PC-9 (cell line): Measurements from ENCODE around the gene PARP8. TPM values are rescaled to one million over a fixed set of nuclear protein-coding genes. Genes with fewer than 3 reads are reported as not detected.

ENCODE experiments used
- BruUV-seq: library from RNA; stranded (reverse); fragments of 400-500 nt; replicated peaks from 2 replicates; lab custom pipeline; 2021; lab: Mats Ljungman, UMichigan
- CTCF ChIA-PET: fragments of 300-600 bp; sonication (Branson Sonifier 250); formaldehyde crosslinking; loops from one replicate; lab custom pipeline; 2022; ENCODE audit warnings: antibody characterized with exemption; lab: Charles Lee
- POLR2A ChIA-PET: fragments of 300-600 bp; sonication (Branson Sonifier 250); formaldehyde crosslinking; loops from one replicate; lab custom pipeline; 2022; ENCODE audit warnings: antibody characterized with exemption; ENCODE audit not compliant: unreplicated experiment; lab: Charles Lee
- DNase-seq, 2 experiments: peaks; one replicate each; pipeline versions ENCODE4 v3.0.0 to v3.0.0-alpha.2; 2015 to 2022; ENCODE audit warnings: mixed read lengths in 1 of 2
- H2AFZ ChIP-seq: fragments of 200-600 bp; sonication (generic); 2 replicates; pipeline ENCODE4 v1.8.1; 2017; ENCODE audit warnings: antibody characterized with exemption
- H3F3A ChIP-seq: fragments of 200-600 bp; sonication (generic); 2 replicates; pipeline ENCODE4 v1.8.1; 2017; ENCODE audit warnings: antibody characterized with exemption, mild to moderate bottlenecking, low read depth; ENCODE audit not compliant: insufficient read depth
- H3K27ac ChIP-seq: fragments of 200-600 bp; sonication (generic); 2 replicates; pipeline ENCODE4 v1.6.1; 2016; ENCODE audit warnings: mixed run types
- H3K27me3 ChIP-seq: fragments of 200-600 bp; sonication (generic); 2 replicates; pipeline ENCODE4 v1.6.1; 2016; ENCODE audit warnings: low read depth, mixed run types; ENCODE audit not compliant: insufficient read depth
- H3K36me3 ChIP-seq: fragments of 200-600 bp; sonication (generic); 2 replicates; pipeline ENCODE4 v1.6.1; 2016; ENCODE audit warnings: low read depth, mixed run types
- H3K4me1 ChIP-seq: fragments of 200-600 bp; sonication (generic); replicated peaks from 2 replicates; pipeline ENCODE4 v1.6.1; 2016; ENCODE audit warnings: mixed run types; ENCODE audit not compliant: insufficient read depth
- H3K4me2 ChIP-seq: fragments of 200-600 bp; sonication (generic); 2 replicates; pipeline ENCODE4 v1.6.1; 2017; ENCODE audit warnings: mixed run types
- H3K4me3 ChIP-seq: fragments of 200-600 bp; sonication (generic); 2 replicates; pipeline ENCODE4 v1.6.1; 2016; ENCODE audit warnings: mixed run types
- H3K79me2 ChIP-seq: fragments of 200-600 bp; sonication (generic); 2 replicates; pipeline ENCODE4 v1.6.1; 2017; ENCODE audit warnings: low read depth, mixed run types
- H3K9me2 ChIP-seq: fragments of 200-600 bp; sonication (generic); 2 replicates; pipeline ENCODE4 v1.8.1; 2017; ENCODE audit warnings: mild to moderate bottlenecking; ENCODE audit not compliant: insufficient read depth
- H3K9me3 ChIP-seq: fragments of 200-600 bp; sonication (generic); 2 replicates; pipeline ENCODE4 v1.8.1; 2016; ENCODE audit warnings: low read depth; ENCODE audit not compliant: insufficient read depth
- H4K20me1 ChIP-seq: fragments of 200-600 bp; sonication (generic); 2 replicates; pipeline ENCODE4 v1.8.1; 2017; ENCODE audit not compliant: insufficient read depth
- EZH2 ChIP-seq: fragments of 200-600 bp; sonication (generic); IDR thresholded peaks from 2 replicates; pipeline ENCODE4 v1.8.0; 2017; ENCODE audit warnings: antibody characterized with exemption, low read depth
- intact Hi-C: fragments of 100-400 bp; cut with micrococcal nuclease; formaldehyde crosslinking; loops from one replicate; pipeline ENCODE4 v1.10.0; 2022; ENCODE audit not compliant: unreplicated experiment
- total RNA-seq: library from RNA; stranded (reverse); gene quantifications from 2 replicates; pipeline ENCODE4 v1.2.3, GENCODE V29; 2021
- TF ChIP-seq, protein P1 (sequence below): fragments of 200-600 bp; sonication (generic); conservative IDR thresholded peaks from 2 replicates; pipeline ENCODE4 v1.6.1; 2017; ENCODE audit warnings: mixed run types, antibody characterized with exemption, mild to moderate bottlenecking, moderate library complexity

The PARP8 gene
- total RNA-seq, 1 experiment from 2014 or later, result 17.6 TPM

DNA sequence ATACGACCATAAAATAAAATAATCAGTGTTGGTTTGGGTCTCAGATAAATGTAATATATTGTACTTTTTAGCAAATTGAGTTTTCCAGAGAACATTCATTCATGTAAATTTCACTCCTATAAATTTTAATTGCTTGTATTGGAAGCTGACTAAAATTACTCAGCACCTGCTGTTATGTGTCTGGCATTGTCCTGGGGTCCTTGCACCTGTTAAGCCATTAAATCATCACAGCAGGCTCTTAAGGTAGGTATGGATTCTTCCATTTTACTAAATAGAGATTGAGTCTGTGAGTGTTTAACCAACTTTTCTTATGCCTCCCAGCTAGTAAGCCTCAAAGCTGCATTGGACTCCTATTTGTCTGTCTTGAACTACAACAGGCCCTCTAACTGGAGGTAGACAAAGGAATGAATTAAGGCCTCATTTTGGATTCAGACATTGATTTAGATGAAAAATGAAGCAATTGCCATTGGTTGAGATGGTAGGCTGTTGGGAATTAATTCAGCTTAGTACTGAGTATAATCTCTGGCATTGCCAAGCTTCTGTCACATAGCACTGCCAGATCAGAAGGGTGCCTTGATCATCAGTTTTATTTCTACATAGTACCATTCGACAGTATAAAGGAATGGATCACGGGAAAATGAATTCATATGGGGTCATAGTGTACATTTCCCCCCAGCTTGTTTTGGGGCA, 78.9 kb downstream of the PARP8 start:
- ChIA-PET POLR2A (no interaction called here), CTCF (no interaction called here)
- Histone ChIP-seq H3K9me2 (peaks cover 5% of the 10 kb centered on the region; the same call in 1 of the 2 replicates), H3K27ac (no peak overlapping the region), H3K27me3 (no peaks in the 10 kb centered on the region), H3K4me1 (no peaks in the 10 kb centered on the region), H3K4me2 (no peak overlapping the region), H3K9me3 (no peaks in the 10 kb centered on the region), H2AFZ (no peak overlapping the region), H3F3A (no peaks in the 10 kb centered on the region), H3K79me2 (no peaks in the 10 kb centered on the region), H3K36me3 (no peaks in the 10 kb centered on the region), H3K4me3 (no peak overlapping the region), H4K20me1 (no peaks in the 10 kb centered on the region)
- intact Hi-C loops, result no loop called here
- no TSS peak for BruUV-seq
- no peak for DNase-seq
- TF ChIP-seq, protein P1, sequence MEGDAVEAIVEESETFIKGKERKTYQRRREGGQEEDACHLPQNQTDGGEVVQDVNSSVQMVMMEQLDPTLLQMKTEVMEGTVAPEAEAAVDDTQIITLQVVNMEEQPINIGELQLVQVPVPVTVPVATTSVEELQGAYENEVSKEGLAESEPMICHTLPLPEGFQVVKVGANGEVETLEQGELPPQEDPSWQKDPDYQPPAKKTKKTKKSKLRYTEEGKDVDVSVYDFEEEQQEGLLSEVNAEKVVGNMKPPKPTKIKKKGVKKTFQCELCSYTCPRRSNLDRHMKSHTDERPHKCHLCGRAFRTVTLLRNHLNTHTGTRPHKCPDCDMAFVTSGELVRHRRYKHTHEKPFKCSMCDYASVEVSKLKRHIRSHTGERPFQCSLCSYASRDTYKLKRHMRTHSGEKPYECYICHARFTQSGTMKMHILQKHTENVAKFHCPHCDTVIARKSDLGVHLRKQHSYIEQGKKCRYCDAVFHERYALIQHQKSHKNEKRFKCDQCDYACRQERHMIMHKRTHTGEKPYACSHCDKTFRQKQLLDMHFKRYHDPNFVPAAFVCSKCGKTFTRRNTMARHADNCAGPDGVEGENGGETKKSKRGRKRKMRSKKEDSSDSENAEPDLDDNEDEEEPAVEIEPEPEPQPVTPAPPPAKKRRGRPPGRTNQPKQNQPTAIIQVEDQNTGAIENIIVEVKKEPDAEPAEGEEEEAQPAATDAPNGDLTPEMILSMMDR, result no peak
- TF ChIP-seq EZH2, result no peak

DNA sequence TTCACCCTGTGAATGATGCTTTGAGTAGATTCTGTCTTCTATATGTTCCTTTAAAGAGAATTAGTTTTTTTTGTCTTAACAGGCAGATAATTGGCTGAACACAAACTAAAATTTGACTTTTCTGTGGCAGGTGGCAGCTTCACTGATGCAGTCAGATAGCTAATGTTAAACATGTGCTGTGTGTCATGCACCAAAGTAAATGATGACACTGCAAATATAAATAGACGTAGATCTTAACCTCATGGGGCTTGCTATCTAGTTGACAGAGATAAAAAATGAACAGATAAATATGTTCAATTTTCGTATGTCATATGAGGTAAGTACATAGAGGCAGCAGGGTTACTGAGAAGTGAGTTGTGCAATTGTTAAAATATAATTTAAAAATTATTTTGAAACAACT, 82.7 kb downstream of the PARP8 start:
- no peak overlapping the region for H3K4me2 ChIP-seq
- H3K36me3 ChIP-seq, result no peaks in the 10 kb centered on the region
- H3K27ac ChIP-seq, result no peak overlapping the region
- H3K4me1 ChIP-seq, result no peaks in the 10 kb centered on the region
- intact Hi-C loops, result no loop called here
- no peak for DNase-seq
- no peaks in the 10 kb centered on the region for H4K20me1 ChIP-seq
- no peak overlapping the region for H3K4me3 ChIP-seq
- ChIA-PET POLR2A (no interaction called here), CTCF (no interaction called here)
- H3K79me2 ChIP-seq, result no peaks in the 10 kb centered on the region
- no peaks in the 10 kb centered on the region for H3K9me3 ChIP-seq
- BruUV-seq, result no TSS peak
- H3K9me2 ChIP-seq, result peaks cover 3% of the 10 kb centered on the region; the same call in 1 of the 2 replicates
- H3F3A ChIP-seq, result no peaks in the 10 kb centered on the region
- TF ChIP-seq EZH2, result no peak
- TF ChIP-seq, protein P1, result no peak
- no peak overlapping the region for H2AFZ ChIP-seq
- no peaks in the 10 kb centered on the region for H3K27me3 ChIP-seq

DNA sequence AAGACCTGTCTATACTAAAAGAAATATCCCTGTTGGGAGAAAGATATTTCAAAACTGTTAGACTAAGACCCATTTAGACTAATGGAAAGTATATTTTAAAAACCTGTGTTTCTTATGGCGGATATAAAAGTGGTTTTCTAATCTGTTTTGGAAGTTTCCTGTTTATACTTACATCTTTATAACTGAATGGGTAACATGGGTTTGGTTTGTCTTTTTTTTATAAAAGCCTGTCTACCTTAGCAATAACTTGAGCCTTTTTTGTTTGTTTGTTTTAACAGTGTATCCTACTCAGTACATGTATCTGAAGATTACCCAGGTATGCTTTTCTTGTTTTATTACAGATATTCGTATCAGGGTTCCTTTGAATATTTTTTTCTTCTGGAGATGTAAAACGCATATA, 83.4 kb downstream of the PARP8 start:
- Histone ChIP-seq H3K4me1 (no peaks in the 10 kb centered on the region), H3K27ac (no peak overlapping the region), H4K20me1 (no peaks in the 10 kb centered on the region), H3K79me2 (no peaks in the 10 kb centered on the region), H3K9me2 (no peaks in the 10 kb centered on the region), H3K4me2 (no peak overlapping the region), H3K27me3 (no peaks in the 10 kb centered on the region), H3K9me3 (no peaks in the 10 kb centered on the region), H3K4me3 (no peak overlapping the region), H2AFZ (no peak overlapping the region), H3F3A (no peaks in the 10 kb centered on the region), H3K36me3 (no peaks in the 10 kb centered on the region)
- ChIA-PET POLR2A (no interaction called here), CTCF (no interaction called here)
- BruUV-seq, result no TSS peak
- DNase-seq, result no peak
- TF ChIP-seq, protein P1, result no peak
- TF ChIP-seq EZH2, result no peak
- intact Hi-C loops, result loop anchor here (2.0 to 5.0 kb wide), 3 partner anchors 238 to 407 kb away; partner anchors contain the start of gene EMB
